ENCODE measurements around the gene TIPARP.

GRCh38 chr3:156738251-156738650 lies 63.9 kb downstream of the TIPARP start:
- no peak for TF ChIP-seq REST (IDR thresholded peaks at IDR 0.05; ENCODE audit: insufficient read depth in 1 of 2, low read depth in 2 of 2, low read length in 2 of 2)
- TF ChIP-seq TAF1 (IDR thresholded peaks at IDR 0.05; ENCODE audit: borderline replicate concordance, insufficient read depth, low read length), result no peak
- TF ChIP-seq POLR2AphosphoS5 (IDR thresholded peaks at IDR 0.05; ENCODE audit: low read depth, low read length), result no peak

Data from PFSK-1 (cell line).